Gastrocnemius medialis (tissue), 4 donors: ENCODE results near the gene DDRGK1. TPM values are rescaled to one million over a fixed set of nuclear protein-coding genes. Genes with fewer than 3 reads are reported as not detected.

Source experiments
- ATAC-seq, 2 donors: fragments of 150-250 bp; one replicate each; pipeline ENCODE4 v1.9.1; 2016
- DNase-seq, 2 donors: peaks; one replicate each; pipeline ENCODE4 v3.0.0-alpha.2; 2019
- H3K27ac ChIP-seq, 4 donors: fragments of 200-600 bp; sonication (generic); 1 replicate in 1 of 4; 2 replicates in 3 of 4; pipeline ENCODE4 v1.5.1; 2016 to 2018; ENCODE audit warnings: mild to moderate bottlenecking in 2 of 4, moderate library complexity in 1 of 4
- H3K27me3 ChIP-seq, 3 donors: fragments of 200-600 bp; sonication (generic) in 2 of 3; 1 replicate in 1 of 3; 2 replicates in 2 of 3; pipeline versions ENCODE4 v1.5.1 to v1.6.0; 2016 to 2019; ENCODE audit warnings: mild to moderate bottlenecking in 1 of 3, moderate library complexity in 1 of 3
- H3K36me3 ChIP-seq, 2 donors: fragments of 200-600 bp; sonication (generic) in 1 of 2; one replicate each; pipeline ENCODE4 v1.5.1; 2017 to 2018
- H3K4me1 ChIP-seq, 2 donors: fragments of 200-600 bp; sonication (generic) in 1 of 2; one replicate each; pipeline ENCODE4 v1.5.1; 2016 to 2017; ENCODE audit warnings: mild to moderate bottlenecking in 2 of 2
- H3K4me3 ChIP-seq, 4 donors: fragments of 200-600 bp; sonication (generic) in 3 of 4; 1 replicate in 1 of 4; 2 replicates in 3 of 4; pipeline ENCODE4 v1.5.1; 2016 to 2019; ENCODE audit warnings: mild to moderate bottlenecking in 2 of 4
- H3K9me3 ChIP-seq, 3 donors: fragments of 200-600 bp; sonication (generic) in 2 of 3; 1 replicate in 1 of 3; 2 replicates in 2 of 3; pipeline ENCODE4 v1.5.1; 2016 to 2019
- CTCF ChIP-seq, 5 experiments: fragments of 450-650 bp in 3 of 5; fragments of 200-600 bp in 2 of 5; sonication (generic) in 2 of 5; IDR thresholded peaks in 4 of 5; conservative IDR thresholded peaks in 1 of 5; 1 replicate in 4 of 5; 2 replicates in 1 of 5; pipeline ENCODE4 v1.5.1; 2016 to 2019; ENCODE audit warnings: antibody characterized with exemption in 5 of 5, mild to moderate bottlenecking in 3 of 5, moderate library complexity in 3 of 5
- POLR2A ChIP-seq, 2 donors: fragments of 450-650 bp; IDR thresholded peaks; one replicate each; pipeline ENCODE4 v1.6.1; 2017; ENCODE audit warnings: antibody characterized with exemption in 2 of 2, mild to moderate bottlenecking in 2 of 2, moderate library complexity in 2 of 2
- in situ Hi-C, 4 donors: fragments of 200-750 bp; cut with MboI; loops; one replicate each; pipeline versions ENCODE4 v1.15.0 to v1.8.0; 2017; ENCODE audit warnings: low sequenced_read_pairs in 4 of 4
- intact Hi-C: fragments of 100-400 bp; cut with DNase I; formaldehyde crosslinking; loops from one replicate; pipeline ENCODE4 v1.15.1; 2023; ENCODE audit warnings: low total_unique reads
- total RNA-seq, 4 donors: library from RNA; depleted of rRNA; stranded (reverse); fragments of >200 nt; gene quantifications; one replicate each; pipeline versions ENCODE4 v1.1.0 to v1.2.3, GENCODE V29; 2016

DDRGK1 gene
- total RNA-seq, result 10 to 100 TPM; 55.2 to 75.7 (median 64.7) TPM

GRCh38 chr20:3204124-3204794 lies at the start of gene DDRGK1:
Gene DDRGK1, minus strand, starts transcription at chr20:3204682. Its CDS starts 55 bp downstream, at chr20:3204627.
- intact Hi-C loops (loop anchor here (2.0 to 10.0 kb wide), 2 partner anchors 27 to 159 kb away; partner anchors contain the start of genes GNRH2 and MRPS26), in situ Hi-C loops (no loop called here)
- ATAC-seq (peak; percentile 95 to 97), DNase-seq (peak; percentile 67 to 87)
- Histone ChIP-seq H3K36me3 (peaks cover 0 to 30% of the 10 kb centered on the region in 2 donors), H3K4me1 (peaks cover 8 to 19% of the 10 kb centered on the region in 2 donors), H3K27me3 (no peaks in the 10 kb centered on the region), H3K4me3 (peak within 1 kb of the TSS; percentile 74 to 92 (median 90)), H3K27ac (peak within 1 kb of the TSS; percentile 92 to 94 (median 94)), H3K9me3 (no peaks in the 10 kb centered on the region)
- no peak for TF ChIP-seq CTCF (IDR thresholded peaks at IDR 0.05 in 4 of 5, conservative IDR thresholded peaks at IDR 0.05 in 1 of 5)
- peak; percentile 62 to 77 for TF ChIP-seq POLR2A (IDR thresholded peaks at IDR 0.05)

GRCh38 chr20:3251806-3252205 lies 47.3 kb upstream of the DDRGK1 start:
- no peak overlapping the region for H3K27ac ChIP-seq
- in situ Hi-C loops (no loop called here), intact Hi-C loops (no loop called here)
- DNase-seq, result no peak
- peaks cover 0 to 66% of the 10 kb centered on the region in 2 donors for H3K36me3 ChIP-seq
- no peaks in the 10 kb centered on the region for H3K27me3 ChIP-seq
- no peak for ATAC-seq
- H3K4me1 ChIP-seq, result peaks cover 12 to 15% of the 10 kb centered on the region in 2 donors
- no peak overlapping the region for H3K4me3 ChIP-seq
- no peak for TF ChIP-seq POLR2A (IDR thresholded peaks at IDR 0.05)
- no peak for TF ChIP-seq CTCF (IDR thresholded peaks at IDR 0.05 in 4 of 5, conservative IDR thresholded peaks at IDR 0.05 in 1 of 5)
- no peaks in the 10 kb centered on the region for H3K9me3 ChIP-seq

GRCh38 chr20:3250091-3250504 lies 45.6 kb upstream of the DDRGK1 start:
- in situ Hi-C loops (no loop called here), intact Hi-C loops (no loop called here)
- Histone ChIP-seq H3K36me3 (peaks cover 0 to 49% of the 10 kb centered on the region in 2 donors), H3K27ac (no peak overlapping the region), H3K4me3 (no peak overlapping the region), H3K27me3 (no peaks in the 10 kb centered on the region), H3K9me3 (no peaks in the 10 kb centered on the region), H3K4me1 (peaks cover 12 to 15% of the 10 kb centered on the region in 2 donors)
- TF ChIP-seq CTCF (IDR thresholded peaks at IDR 0.05 in 4 of 5, conservative IDR thresholded peaks at IDR 0.05 in 1 of 5), result peak in 2 of 5 experiments; percentile 11 to 15
- no peak for TF ChIP-seq POLR2A (IDR thresholded peaks at IDR 0.05)
- ATAC-seq, result no peak
- DNase-seq, result no peak

GRCh38 chr20:3248993-3249347 lies 44.5 kb upstream of the DDRGK1 start:
- peaks cover 0 to 38% of the 10 kb centered on the region in 2 donors for H3K36me3 ChIP-seq
- DNase-seq (no peak), ATAC-seq (no peak)
- peak overlapping the region; percentile 4 to 19 (median 14) for H3K4me3 ChIP-seq
- in situ Hi-C loops, result no loop called here
- H3K27ac ChIP-seq, result peak overlapping the region; percentile 46 to 63 (median 48)
- H3K4me1 ChIP-seq, result peaks cover 12 to 15% of the 10 kb centered on the region in 2 donors
- intact Hi-C loops, result loop anchor here (2.0 kb wide), 1 partner anchor 30 kb away; no protein-coding TSS in a partner anchor
- no peaks in the 10 kb centered on the region for H3K27me3 ChIP-seq
- TF ChIP-seq POLR2A (IDR thresholded peaks at IDR 0.05) (no peak), CTCF (IDR thresholded peaks at IDR 0.05 in 4 of 5, conservative IDR thresholded peaks at IDR 0.05 in 1 of 5) (no peak)
- H3K9me3 ChIP-seq, result no peaks in the 10 kb centered on the region
